Panc1 (cell line): ENCODE data around the gene NCOR2. TPM values are rescaled to one million over a fixed set of nuclear protein-coding genes. Genes with fewer than 3 reads are reported as not detected.

Source experiments
- ATAC-seq: fragments of 200-7000 bp; cut with Tn5 transposase; 2 replicates; pipeline ENCODE4 v1.9.1; 2020; ENCODE audit warnings: mild to moderate bottlenecking, moderate library complexity
- BruUV-seq: library from RNA; stranded (reverse); fragments of 400-500 nt; replicated peaks from 2 replicates; lab custom pipeline; 2021; lab: Mats Ljungman, UMichigan
- CTCF ChIA-PET: fragments of 300-600 bp; sonication (Branson Sonifier 250); formaldehyde crosslinking; loops from one replicate; lab custom pipeline; 2022; ENCODE audit warnings: antibody characterized with exemption; lab: Charles Lee
- POLR2A ChIA-PET: fragments of 300-600 bp; sonication (Branson Sonifier 250); formaldehyde crosslinking; loops from one replicate; lab custom pipeline; 2022; ENCODE audit warnings: antibody characterized with exemption; lab: Charles Lee
- DNase-seq: peaks from one replicate; pipeline ENCODE4 v3.0.0-alpha.2; 2010; ENCODE audit warnings: low read depth, low spot score
- H3K27ac ChIP-seq: 2 replicates; pipeline ENCODE4 v1.5.1; 2011; ENCODE audit warnings: mild to moderate bottlenecking, low read length, inconsistent platforms
- H3K27me3 ChIP-seq: fragments of 200-500 bp; sonication (Bioruptor generic); 2 replicates; pipeline ENCODE4 v1.6.0; 2014; ENCODE audit warnings: low read length, inconsistent platforms; ENCODE audit not compliant: control insufficient read depth, insufficient read depth
- H3K36me3 ChIP-seq: fragments of 200-500 bp; sonication (Bioruptor generic); 2 replicates; pipeline ENCODE4 v1.5.1; 2014; ENCODE audit warnings: inconsistent platforms, mild to moderate bottlenecking, low read length, moderate library complexity; ENCODE audit not compliant: control insufficient read depth, insufficient read depth
- H3K4me1 ChIP-seq: 2 replicates; pipeline ENCODE4 v1.5.1; 2011; ENCODE audit warnings: inconsistent platforms, mild to moderate bottlenecking, low read length, moderate library complexity; ENCODE audit not compliant: control insufficient read depth, insufficient read depth
- H3K4me3 ChIP-seq, 2 experiments: 2 replicates each; pipeline ENCODE4 v1.5.1; 2011 to 2012; ENCODE audit warnings: low read depth in 2 of 2, low read length in 2 of 2, mild to moderate bottlenecking in 2 of 2, inconsistent platforms in 1 of 2, moderate library complexity in 1 of 2
- H3K9me3 ChIP-seq: fragments of 200-500 bp; sonication (Bioruptor generic); 2 replicates; pipeline ENCODE4 v1.5.1; 2014; ENCODE audit warnings: low read depth, mild to moderate bottlenecking, inconsistent platforms, low read length, moderate library complexity; ENCODE audit not compliant: control insufficient read depth, insufficient read depth
- CTCF ChIP-seq: fragments of 450-650 bp; IDR thresholded peaks from 2 replicates; pipeline ENCODE4 v1.5.1; 2017; ENCODE audit warnings: mild to moderate bottlenecking
- POLR2AphosphoS5 ChIP-seq: IDR thresholded peaks from 2 replicates; pipeline ENCODE4 v1.6.1; 2012; ENCODE audit warnings: mild to moderate bottlenecking, low read depth, low read length, moderate library complexity
- REST ChIP-seq, 2 experiments: IDR thresholded peaks; 2 replicates each; pipeline ENCODE4 v1.6.1; 2011 to 2012; ENCODE audit warnings: low read depth in 2 of 2, control low read depth in 1 of 2, low read length in 1 of 2, mild to moderate bottlenecking in 1 of 2, moderate library complexity in 1 of 2; ENCODE audit not compliant: insufficient read depth in 1 of 2
- SIN3A ChIP-seq: IDR thresholded peaks from 2 replicates; pipeline ENCODE4 v1.6.1; 2012; ENCODE audit warnings: low read depth, mild to moderate bottlenecking, low read length, moderate library complexity, borderline replicate concordance; ENCODE audit not compliant: insufficient read depth
- TCF7L2 ChIP-seq: IDR thresholded peaks from 2 replicates; pipeline ENCODE4 v1.6.1; 2011; ENCODE audit warnings: mild to moderate bottlenecking, low read depth, low read length, inconsistent platforms
- in situ Hi-C: cut with HindIII; loops from 2 replicates; pipeline ENCODE4 v1.10.0; 2016; ENCODE audit warnings: low sequenced_read_pairs, low pct_unique_long_range_greater_than_20kb
- intact Hi-C: fragments of 100-400 bp; cut with micrococcal nuclease; formaldehyde crosslinking; loops from one replicate; pipeline ENCODE4 v1.10.0; 2022; ENCODE audit not compliant: unreplicated experiment
- total RNA-seq: library from RNA; stranded (reverse); gene quantifications from one replicate; pipeline ENCODE4 v1.2.1, GENCODE V29; 2021; ENCODE audit not compliant: unreplicated experiment

Gene NCOR2
- total RNA-seq, 1 experiment from 2014 or later, result 461 TPM

- Histone ChIP-seq H3K4me3 (no peak overlapping the region), H3K27me3 (no peaks in the 10 kb centered on the region), H3K36me3 (no peaks in the 10 kb centered on the region), H3K4me1 (peaks cover 71% of the 10 kb centered on the region), H3K27ac (no peak overlapping the region), H3K9me3 (no peaks in the 10 kb centered on the region)
- no TSS peak for BruUV-seq
- no peak for TF ChIP-seq REST (IDR thresholded peaks at IDR 0.05; ENCODE audit: insufficient read depth in 1 of 2, low read depth in 2 of 2, low read length in 1 of 2)
- no peak for TF ChIP-seq POLR2AphosphoS5
- TF ChIP-seq SIN3A, result no peak
- no peak for TF ChIP-seq TCF7L2
- TF ChIP-seq CTCF, result no peak
- intact Hi-C loops, result no loop called here
- in situ Hi-C loops, result no loop called here
- peak; percentile 17; the same call in 1 of the 2 replicates for ATAC-seq
- CTCF ChIA-PET, result no interaction called here
- DNase-seq, result no peak
- POLR2A ChIA-PET, result no interaction called here
These were observed 36.1 kb downstream of the NCOR2 start for GRCh38 chr12:124531281-124531745.

GRCh38 chr12:124530637-124531263 is 36.7 kb downstream of the NCOR2 start:
- DNase-seq (no peak), ATAC-seq (no peak)
- no peak for TF ChIP-seq CTCF
- no peak for TF ChIP-seq TCF7L2
- TF ChIP-seq POLR2AphosphoS5, result no peak
- no peak for TF ChIP-seq SIN3A
- no peak for TF ChIP-seq REST (IDR thresholded peaks at IDR 0.05; ENCODE audit: insufficient read depth in 1 of 2, low read depth in 2 of 2, low read length in 1 of 2)
- Histone ChIP-seq H3K4me3 (no peak overlapping the region), H3K36me3 (no peaks in the 10 kb centered on the region), H3K9me3 (no peaks in the 10 kb centered on the region), H3K27me3 (no peaks in the 10 kb centered on the region), H3K4me1 (peaks cover 69% of the 10 kb centered on the region), H3K27ac (peak overlapping the region; percentile 62; the same call in 1 of the 2 replicates)
- ChIA-PET CTCF (no interaction called here), POLR2A (no interaction called here)
- in situ Hi-C loops, result no loop called here
- no TSS peak for BruUV-seq
- intact Hi-C loops, result no loop called here
